Measurements from ENCODE around the gene KIF25.
"Not testable (repeated sequence)": the region's sequence is repeated elsewhere in the genome, so short reads cannot be mapped to it uniquely, and the experiment has no call there.

KIF25 gene

GRCh38 chr6:167996424-167997199 is 859 bp upstream of the KIF25 start:
- no peak for DNase-seq

- DNase-seq, result no peak
Observed at GRCh38 chr6:167998215-167998614, 744 bp downstream of the KIF25 start.

GRCh38 chr6:168000198-168001028 is 2.9 kb downstream of the KIF25 start:
- DNase-seq, result no peak

- no peak for DNase-seq
Observed at GRCh38 chr6:168001029-168001332, 3.5 kb downstream of the KIF25 start.

GRCh38 chr6:168001514-168001913 is 4.0 kb downstream of the KIF25 start:
- not testable (repeated sequence) for DNase-seq

GRCh38 chr6:168002804-168003203 is 5.3 kb downstream of the KIF25 start:
- DNase-seq, result no peak

- DNase-seq, result no peak
Observed at GRCh38 chr6:168004023-168004422, 6.6 kb downstream of the KIF25 start.

GRCh38 chr6:168004945-168005344 is 7.5 kb downstream of the KIF25 start:
- DNase-seq, result no peak

GRCh38 chr6:168005796-168006195 is 8.3 kb downstream of the KIF25 start:
- DNase-seq, result no peak

- no peak for DNase-seq
Observed at GRCh38 chr6:168007592-168008338, 10.3 kb downstream of the KIF25 start.

GRCh38 chr6:168009331-168009730 is 11.9 kb downstream of the KIF25 start:
- DNase-seq, result no peak

- DNase-seq, result no peak
Observed at GRCh38 chr6:168011291-168011690, 13.8 kb downstream of the KIF25 start.

GRCh38 chr6:168012431-168013249 is 15.2 kb downstream of the KIF25 start:
- no peak for DNase-seq

GRCh38 chr6:168013250-168013915 is 15.9 kb downstream of the KIF25 start:
- DNase-seq, result no peak

- DNase-seq, result no peak
Observed at GRCh38 chr6:168014428-168014827, 17.0 kb downstream of the KIF25 start.

- DNase-seq, result no peak
Observed at GRCh38 chr6:168015009-168015408, 17.5 kb downstream of the KIF25 start.

- no peak for DNase-seq
Observed at GRCh38 chr6:168015482-168016175, 18.2 kb downstream of the KIF25 start.

- DNase-seq, result no peak
Observed at GRCh38 chr6:168016176-168016620, 18.7 kb downstream of the KIF25 start.

GRCh38 chr6:168016721-168017525 is 19.5 kb downstream of the KIF25 start:
- DNase-seq, result no peak

GRCh38 chr6:168017629-168018028 is 20.2 kb downstream of the KIF25 start:
- DNase-seq, result no peak

- no peak for DNase-seq
Observed at GRCh38 chr6:168018664-168019063, 21.2 kb downstream of the KIF25 start.
